ENCODE results near the gene PSMG1. TPM values are rescaled to one million over a fixed set of nuclear protein-coding genes. Genes with fewer than 3 reads are reported as not detected.

Gene PSMG1
- total RNA-seq, 1 experiment from 2014 or later = 110 TPM

GRCh38 chr21:39216290-39216689 lies 33.0 kb upstream of the PSMG1 start:
- H3K9me2 ChIP-seq (replicated peaks; ENCODE audit: low read length) = no peaks in the 10 kb centered on the region
- no peak overlapping the region for H3K4me2 ChIP-seq (ENCODE audit: low read length)
- peaks cover 27% of the 10 kb centered on the region; the same call in 1 of the 2 replicates for H3K36me3 ChIP-seq (ENCODE audit: low read depth, low read length)
- no peak for DNase-seq
- no peaks in the 10 kb centered on the region for H3K4me1 ChIP-seq (ENCODE audit: insufficient read depth, low read length)
- no peaks in the 10 kb centered on the region for H3K27me3 ChIP-seq (ENCODE audit: low read length)
- H2AFZ ChIP-seq (ENCODE audit: low read length) = no peak overlapping the region
- H3K4me3 ChIP-seq (ENCODE audit: low read length) = no peak overlapping the region
- no peaks in the 10 kb centered on the region for H3K79me2 ChIP-seq (ENCODE audit: low read length)
- no peak overlapping the region for H3K9ac ChIP-seq (ENCODE audit: low read length)
- no peak overlapping the region for H3K27ac ChIP-seq (ENCODE audit: low read length)
- ChIA-PET POLR2A (ENCODE audit: unreplicated experiment) (no interaction called here), CTCF (no interaction called here)
- no peaks in the 10 kb centered on the region for H4K20me1 ChIP-seq (ENCODE audit: low read length)
- no peaks in the 10 kb centered on the region for H3K9me3 ChIP-seq (ENCODE audit: low read length)
- no peak for ATAC-seq
- H3F3A ChIP-seq (ENCODE audit: low read length, unreplicated experiment) = no peaks in the 10 kb centered on the region
- BruUV-seq (replicated peaks) = no TSS peak
- intact Hi-C loops (cut with micrococcal nuclease) = no loop called here
- TF ChIP-seq CTCF (conservative IDR thresholded peaks at IDR 0.05; ENCODE audit: low read depth, low read length) = no peak
- TF ChIP-seq EZH2 (IDR thresholded peaks at IDR 0.05; ENCODE audit: low read length, unreplicated experiment) = no peak

- H3K9ac ChIP-seq (ENCODE audit: low read length) = no peak overlapping the region
- DNase-seq = no peak
- peaks cover 35% of the 10 kb centered on the region; the same call in 1 of the 2 replicates for H3K36me3 ChIP-seq (ENCODE audit: low read depth, low read length)
- no peaks in the 10 kb centered on the region for H3K4me1 ChIP-seq (ENCODE audit: insufficient read depth, low read length)
- H3K9me2 ChIP-seq (replicated peaks; ENCODE audit: low read length) = no peaks in the 10 kb centered on the region
- H3F3A ChIP-seq (ENCODE audit: low read length, unreplicated experiment) = no peaks in the 10 kb centered on the region
- ChIA-PET POLR2A (ENCODE audit: unreplicated experiment) (no interaction called here), CTCF (no interaction called here)
- no peak for TF ChIP-seq EZH2 (IDR thresholded peaks at IDR 0.05; ENCODE audit: low read length, unreplicated experiment)
- no peak for TF ChIP-seq EZH2phosphoT487 (IDR thresholded peaks at IDR 0.05; ENCODE audit: borderline replicate concordance, low read length)
- TF ChIP-seq CTCF (conservative IDR thresholded peaks at IDR 0.05; ENCODE audit: low read depth, low read length) = no peak
- H2AFZ ChIP-seq (ENCODE audit: low read length) = no peak overlapping the region
- H3K79me2 ChIP-seq (ENCODE audit: low read length) = no peaks in the 10 kb centered on the region
- no peaks in the 10 kb centered on the region for H4K20me1 ChIP-seq (ENCODE audit: low read length)
- intact Hi-C loops (cut with micrococcal nuclease) = no loop called here
- no peaks in the 10 kb centered on the region for H3K9me3 ChIP-seq (ENCODE audit: low read length)
- H3K27me3 ChIP-seq (ENCODE audit: low read length) = no peaks in the 10 kb centered on the region
- no peak overlapping the region for H3K4me2 ChIP-seq (ENCODE audit: low read length)
- ATAC-seq = no peak
- H3K4me3 ChIP-seq (ENCODE audit: low read length) = no peak overlapping the region
- no peak overlapping the region for H3K27ac ChIP-seq (ENCODE audit: low read length)
- no TSS peak for BruUV-seq (replicated peaks)
These were observed 31.8 kb upstream of the PSMG1 start for GRCh38 chr21:39215078-39215477.

DNA sequence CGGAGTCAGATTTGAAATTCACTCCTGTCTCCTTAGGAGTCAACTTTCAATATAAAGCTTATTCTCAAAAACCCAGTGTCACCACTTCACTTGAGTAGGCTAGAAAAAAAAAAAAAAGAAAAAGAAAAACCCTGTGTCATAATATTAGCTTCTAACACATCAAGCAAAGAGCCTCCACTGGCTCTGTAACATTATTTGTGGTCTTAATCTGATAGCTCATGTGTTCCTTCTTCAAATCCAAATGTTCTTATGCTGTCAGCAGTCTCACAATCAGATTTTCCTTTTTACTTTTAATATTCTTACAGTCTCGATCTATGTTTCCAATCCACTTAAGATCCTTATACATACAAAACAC lies 26.1 kb upstream of the PSMG1 start:
- Histone ChIP-seq H2AFZ (ENCODE audit: low read length) (no peak overlapping the region), H3K36me3 (ENCODE audit: low read depth, low read length) (peaks cover 39% of the 10 kb centered on the region; the same call in 1 of the 2 replicates), H4K20me1 (ENCODE audit: low read length) (no peaks in the 10 kb centered on the region), H3K4me3 (ENCODE audit: low read length) (no peak overlapping the region), H3K4me1 (ENCODE audit: insufficient read depth, low read length) (no peaks in the 10 kb centered on the region), H3K79me2 (ENCODE audit: low read length) (no peaks in the 10 kb centered on the region), H3K9me2 (replicated peaks; ENCODE audit: low read length) (no peaks in the 10 kb centered on the region), H3F3A (ENCODE audit: low read length, unreplicated experiment) (no peaks in the 10 kb centered on the region), H3K4me2 (ENCODE audit: low read length) (no peak overlapping the region), H3K27me3 (ENCODE audit: low read length) (no peaks in the 10 kb centered on the region), H3K27ac (ENCODE audit: low read length) (no peak overlapping the region), H3K9ac (ENCODE audit: low read length) (no peak overlapping the region), H3K9me3 (ENCODE audit: low read length) (no peaks in the 10 kb centered on the region)
- TF ChIP-seq EZH2 (IDR thresholded peaks at IDR 0.05; ENCODE audit: low read length, unreplicated experiment) (no peak), EZH2phosphoT487 (IDR thresholded peaks at IDR 0.05; ENCODE audit: borderline replicate concordance, low read length) (no peak), CTCF (conservative IDR thresholded peaks at IDR 0.05; ENCODE audit: low read depth, low read length) (no peak)
- CTCF ChIA-PET = no interaction called here
- DNase-seq (no peak), ATAC-seq (no peak)
- BruUV-seq (replicated peaks) = no TSS peak
- intact Hi-C loops (cut with micrococcal nuclease) = no loop called here
- POLR2A ChIA-PET (ENCODE audit: unreplicated experiment) = no interaction called here
